H9 (cell line): Measurements from ENCODE around the gene CRACDL. TPM values are rescaled to one million over a fixed set of nuclear protein-coding genes. Genes with fewer than 3 reads are reported as not detected.
A peak's percentile ranks its signal among the peaks of the same experiment; 100 is the strongest.

ENCODE experiments used
- DNase-seq: peaks from one replicate; pipeline ENCODE4 v3.0.0-alpha.2; 2017
- H2AFZ ChIP-seq: one replicate; pipeline ENCODE4 v1.6.1; 2013; ENCODE audit warnings: mild to moderate bottlenecking, low read length, control low read depth, moderate library complexity
- H2AK5ac ChIP-seq: 2 replicates; pipeline ENCODE4 v1.6.1; 2013; ENCODE audit warnings: low read length, control low read depth, mixed read lengths; ENCODE audit not compliant: insufficient read length
- H2BK120ac ChIP-seq: one replicate; pipeline ENCODE4 v1.6.1; 2013; ENCODE audit warnings: low read depth, mild to moderate bottlenecking, low read length, control low read depth, inconsistent platforms; ENCODE audit not compliant: poor library complexity, severe bottlenecking
- H2BK12ac ChIP-seq: 2 replicates; pipeline ENCODE4 v1.6.1; 2013; ENCODE audit warnings: low read length, control low read depth, mixed read lengths, low read depth; ENCODE audit not compliant: insufficient read length
- H2BK15ac ChIP-seq: 2 replicates; pipeline ENCODE4 v1.6.1; 2013; ENCODE audit warnings: low read depth, low read length, control low read depth
- H2BK20ac ChIP-seq: one replicate; pipeline ENCODE4 v1.6.1; 2013; ENCODE audit warnings: low read depth, mild to moderate bottlenecking, low read length, control low read depth, inconsistent platforms; ENCODE audit not compliant: poor library complexity, severe bottlenecking
- H2BK5ac ChIP-seq: 2 replicates; pipeline ENCODE4 v1.6.1; 2013; ENCODE audit warnings: low read length, control low read depth, mixed read lengths; ENCODE audit not compliant: insufficient read length
- H3K14ac ChIP-seq: 2 replicates; pipeline ENCODE4 v1.6.1; 2013; ENCODE audit warnings: low read length, control low read depth; ENCODE audit not compliant: insufficient read depth
- H3K18ac ChIP-seq: 2 replicates; pipeline ENCODE4 v1.6.1; 2013; ENCODE audit warnings: low read depth, mild to moderate bottlenecking, mixed read lengths, low read length, control low read depth; ENCODE audit not compliant: insufficient read length
- H3K23ac ChIP-seq: 2 replicates; pipeline ENCODE4 v1.6.1; 2013; ENCODE audit warnings: low read length, control low read depth, mixed read lengths, low read depth; ENCODE audit not compliant: insufficient read length
- H3K23me2 ChIP-seq: 2 replicates; pipeline ENCODE4 v1.6.1; 2013; ENCODE audit warnings: low read depth, mild to moderate bottlenecking, mixed read lengths, low read length, control low read depth; ENCODE audit not compliant: insufficient read length, poor library complexity, severe bottlenecking
- H3K27ac ChIP-seq: 2 replicates; pipeline ENCODE4 v1.5.1; 2013; ENCODE audit warnings: low read length, control low read depth, mixed read lengths, low read depth; ENCODE audit not compliant: insufficient read length
- H3K27me3 ChIP-seq: 2 replicates; pipeline ENCODE4 v1.6.1; 2013; ENCODE audit warnings: low read length, control low read depth, inconsistent platforms; ENCODE audit not compliant: insufficient read depth
- H3K4ac ChIP-seq: 2 replicates; pipeline ENCODE4 v1.6.1; 2013; ENCODE audit warnings: low read depth, mild to moderate bottlenecking, control low read depth, inconsistent platforms, low read length, moderate library complexity
- H3K4me1 ChIP-seq: 2 replicates; pipeline ENCODE4 v1.6.1; 2013; ENCODE audit warnings: low read length, control low read depth, inconsistent platforms; ENCODE audit not compliant: insufficient read depth
- H3K4me2 ChIP-seq: 2 replicates; pipeline ENCODE4 v1.6.1; 2013; ENCODE audit warnings: low read length, control low read depth, mixed read lengths; ENCODE audit not compliant: insufficient read length, insufficient read depth
- H3K56ac ChIP-seq: 2 replicates; pipeline ENCODE4 v1.6.1; 2013; ENCODE audit warnings: low read depth, mild to moderate bottlenecking, mixed read lengths, low read length, control low read depth; ENCODE audit not compliant: insufficient read length
- H3K79me1 ChIP-seq: 2 replicates; pipeline ENCODE4 v1.6.1; 2013; ENCODE audit warnings: low read depth, mild to moderate bottlenecking, moderate library complexity, low read length, control low read depth, inconsistent platforms; ENCODE audit not compliant: insufficient read depth, poor library complexity, severe bottlenecking
- H3K79me2 ChIP-seq: 2 replicates; pipeline ENCODE4 v1.6.1; 2013; ENCODE audit warnings: low read length, control low read depth, inconsistent platforms; ENCODE audit not compliant: insufficient read depth
- H3K9ac ChIP-seq: 2 replicates; pipeline ENCODE4 v1.6.1; 2013; ENCODE audit warnings: low read length, control low read depth, mixed read lengths; ENCODE audit not compliant: insufficient read length; ENCODE audit errors: extremely low read depth
- H3K9me3 ChIP-seq: one replicate; pipeline ENCODE4 v1.6.1; 2013; ENCODE audit warnings: low read depth, low read length, inconsistent platforms; ENCODE audit not compliant: control insufficient read depth
- H3T11ph ChIP-seq: one replicate; pipeline ENCODE4 v1.6.1; 2013; ENCODE audit warnings: mild to moderate bottlenecking, low read length, control low read depth, inconsistent platforms
- H4K20me1 ChIP-seq: one replicate; pipeline ENCODE4 v1.6.1; 2013; ENCODE audit not compliant: control insufficient read depth, insufficient read length, insufficient read depth
- H4K5ac ChIP-seq: 2 replicates; pipeline ENCODE4 v1.6.1; 2013; ENCODE audit warnings: low read depth, mild to moderate bottlenecking, mixed read lengths, low read length, control low read depth; ENCODE audit not compliant: insufficient read length
- H4K8ac ChIP-seq: replicated peaks from 2 replicates; pipeline ENCODE4 v1.6.1; 2013; ENCODE audit warnings: low read length, control low read depth, mixed read lengths, low read depth; ENCODE audit not compliant: insufficient read length
- H4K91ac ChIP-seq: 2 replicates; pipeline ENCODE4 v1.6.1; 2013; ENCODE audit warnings: low read depth, mild to moderate bottlenecking, moderate library complexity, mixed read lengths, low read length, control low read depth; ENCODE audit not compliant: insufficient read length
- H3K27ac Mint-ChIP-seq, 3 experiments: 2 replicates in 2 of 3; 3 replicates in 1 of 3; pipeline ENCODE4 v1.8.0; 2020 to 2021; ENCODE audit warnings: mixed read lengths in 3 of 3, mild to moderate bottlenecking in 1 of 3, moderate library complexity in 1 of 3
- H3K27me3 Mint-ChIP-seq: 2 replicates; pipeline ENCODE4 v1.8.0; 2021; ENCODE audit warnings: low read depth, mild to moderate bottlenecking, moderate library complexity, mixed read lengths
- H3K36me3 Mint-ChIP-seq, 3 experiments: 2 replicates in 2 of 3; 3 replicates in 1 of 3; pipeline ENCODE4 v1.8.0; 2020 to 2021; ENCODE audit warnings: low read depth in 3 of 3, mixed read lengths in 3 of 3; ENCODE audit not compliant: insufficient read depth in 1 of 3
- H3K4me1 Mint-ChIP-seq, 2 experiments: 2 replicates each; pipeline ENCODE4 v1.8.0; 2020; ENCODE audit warnings: mixed read lengths in 2 of 2
- H3K4me3 Mint-ChIP-seq, 2 experiments: 2 replicates in 1 of 2; 3 replicates in 1 of 2; pipeline ENCODE4 v1.8.0; 2020 to 2021; ENCODE audit warnings: mild to moderate bottlenecking in 2 of 2, mixed read lengths in 2 of 2, moderate library complexity in 1 of 2
- H3K9me3 Mint-ChIP-seq, 2 experiments: 2 replicates in 1 of 2; 3 replicates in 1 of 2; pipeline ENCODE4 v1.8.0; 2020; ENCODE audit warnings: mild to moderate bottlenecking in 2 of 2, mixed read lengths in 2 of 2, moderate library complexity in 1 of 2
- CTCF ChIP-seq: fragments of 200-600 bp; sonication (generic); conservative IDR thresholded peaks from 3 replicates; pipeline ENCODE4 v1.8.0; 2021; ENCODE audit warnings: antibody characterized with exemption, mild to moderate bottlenecking
- WGBS: extraction: QIAGEN DNeasy Blood & Tissue Kit; methylation state at CpG from one replicate; pipeline ENCODE4 v1.1.7; 2013; ENCODE audit warnings: missing lambda C conversion rate, low lambda C conversion rate, mixed read lengths; ENCODE audit not compliant: insufficient read length; ENCODE audit errors: extremely low coverage; 5-methylcytosine and 5-hydroxymethylcytosine counted together
- total RNA-seq: library from RNA; stranded (reverse); gene quantifications from 2 replicates; pipeline ENCODE4 v1.2.1, GENCODE V29; 2021

The CRACDL gene
- total RNA-seq, 1 experiment from 2014 or later = 0.48 TPM

DNA sequence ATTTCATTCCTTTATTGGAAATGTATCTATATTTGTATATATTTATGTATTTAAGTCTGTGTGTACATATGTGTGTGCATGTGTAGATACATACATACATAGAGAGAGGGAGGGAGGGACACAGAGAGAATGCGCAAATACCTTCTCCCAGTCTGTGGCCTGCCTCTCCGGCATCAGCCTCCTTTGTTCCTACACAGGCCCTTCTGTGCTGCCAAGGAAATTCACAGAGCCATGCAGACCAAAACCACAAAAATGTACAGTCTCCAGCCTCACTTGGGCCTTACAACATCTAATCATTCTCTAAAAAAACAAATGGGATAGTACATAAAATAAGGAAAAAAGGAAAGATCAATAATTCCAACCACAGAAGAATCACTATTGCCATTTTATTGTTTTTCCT lies 8.8 kb upstream of the CRACDL start:
- Mint-ChIP-seq H3K9me3 (no peaks in the 10 kb centered on the region), H3K27ac (peak overlapping the region in 1 of 3 experiments; percentile 72; a peak in 1 of 7 replicates), H3K4me1 (no peaks in the 10 kb centered on the region), H3K36me3 (no peaks in the 10 kb centered on the region), H3K27me3 (peaks cover 5% of the 10 kb centered on the region), H3K4me3 (no peak overlapping the region)
- Histone ChIP-seq H3K9me3 (no peaks in the 10 kb centered on the region), H3K14ac (no peak overlapping the region), H3K4me1 (no peaks in the 10 kb centered on the region), H3K79me1 (no peaks in the 10 kb centered on the region), H2BK12ac (no peak overlapping the region), H3K4ac (no peak overlapping the region), H2BK20ac (no peak overlapping the region), H3K9ac (no peak overlapping the region), H3K27me3 (no peaks in the 10 kb centered on the region), H2BK120ac (no peak overlapping the region), H3T11ph (no peak overlapping the region), H4K91ac (no peak overlapping the region), H3K56ac (no peak overlapping the region), H4K5ac (no peak overlapping the region), H2BK15ac (no peak overlapping the region), H3K23me2 (no peaks in the 10 kb centered on the region), H2BK5ac (no peak overlapping the region), H4K20me1 (no peaks in the 10 kb centered on the region), H3K4me2 (no peak overlapping the region), H4K8ac (no peak overlapping the region), H3K27ac (no peak overlapping the region), H3K79me2 (no peaks in the 10 kb centered on the region), H2AK5ac (no peak overlapping the region), H3K23ac (no peak overlapping the region), H3K18ac (no peak overlapping the region), H2AFZ (no peak overlapping the region)
- WGBS = no CpG with 5 or more reads among the region's 2 CpGs
- no peak for TF ChIP-seq CTCF
- no peak for DNase-seq
